ENCODE measurements around the gene ENO3.
"Not testable (repeated sequence)": the region's sequence is repeated elsewhere in the genome, so short reads cannot be mapped to it uniquely, and the experiment has no call there.

The ENO3 gene

DNA sequence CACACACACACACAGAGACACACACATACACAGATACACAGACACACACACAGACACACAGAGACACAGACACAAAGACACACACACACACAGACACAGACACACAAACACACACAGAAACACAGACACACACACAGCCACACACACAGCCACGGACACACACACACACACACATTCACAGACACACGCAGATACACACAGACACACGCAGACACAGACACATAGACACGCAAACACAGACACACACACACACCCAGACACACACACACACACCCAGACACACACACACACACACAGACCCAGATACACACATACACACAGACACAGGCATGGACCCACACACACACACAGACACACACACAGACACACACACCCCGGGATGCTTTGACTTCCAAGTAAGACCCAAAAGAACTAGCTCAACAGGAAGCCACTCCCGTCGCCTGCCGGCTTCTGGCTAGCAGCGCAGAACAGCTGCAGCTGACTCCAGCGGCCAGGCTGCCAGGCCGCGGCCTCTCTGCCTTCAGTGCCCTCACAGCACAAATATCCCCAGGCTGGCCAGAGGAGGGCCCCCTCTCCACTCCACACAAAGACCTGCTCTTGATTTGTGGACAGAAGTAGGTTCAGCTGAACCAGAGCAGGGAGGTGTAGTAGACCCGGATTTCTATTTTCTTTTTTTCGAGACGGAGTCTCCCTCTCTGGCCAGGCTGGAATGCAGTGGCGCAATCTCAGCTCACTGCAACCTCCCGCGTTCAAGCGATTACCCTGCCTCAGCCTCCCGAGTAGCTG, 42.0 kb upstream of the ENO3 start:
- Histone ChIP-seq H3K9me3 (ENCODE audit: control insufficient read depth, insufficient read depth, low read length) (no peaks in the 10 kb centered on the region), H3K4me2 (ENCODE audit: low read length) (peak overlapping the region; percentile 23; the same call in 1 of the 2 replicates), H3K79me2 (ENCODE audit: control insufficient read depth, low read length) (no peaks in the 10 kb centered on the region), H3K9me2 (replicated peaks; ENCODE audit: control insufficient read depth, low read length) (no peaks in the 10 kb centered on the region), H4K20me1 (ENCODE audit: control insufficient read depth, insufficient read depth, low read depth, low read length) (no peaks in the 10 kb centered on the region), H3K4me3 (ENCODE audit: low read length) (no peak overlapping the region), H3K4me1 (ENCODE audit: control insufficient read depth, low read length) (peaks cover 12% of the 10 kb centered on the region), H3K36me3 (ENCODE audit: control insufficient read depth, low read length) (no peaks in the 10 kb centered on the region), H3K27ac (ENCODE audit: low read depth, low read length) (no peak overlapping the region), H3K27me3 (ENCODE audit: control insufficient read depth, low read length) (peaks cover 8% of the 10 kb centered on the region; the same call in 1 of the 2 replicates), H3F3A (ENCODE audit: control insufficient read depth, insufficient read depth) (no peaks in the 10 kb centered on the region)
- no peak for TF ChIP-seq EZH2phosphoT487 (IDR thresholded peaks at IDR 0.05; ENCODE audit: borderline replicate concordance, low read length)
- TF ChIP-seq, protein P1, sequence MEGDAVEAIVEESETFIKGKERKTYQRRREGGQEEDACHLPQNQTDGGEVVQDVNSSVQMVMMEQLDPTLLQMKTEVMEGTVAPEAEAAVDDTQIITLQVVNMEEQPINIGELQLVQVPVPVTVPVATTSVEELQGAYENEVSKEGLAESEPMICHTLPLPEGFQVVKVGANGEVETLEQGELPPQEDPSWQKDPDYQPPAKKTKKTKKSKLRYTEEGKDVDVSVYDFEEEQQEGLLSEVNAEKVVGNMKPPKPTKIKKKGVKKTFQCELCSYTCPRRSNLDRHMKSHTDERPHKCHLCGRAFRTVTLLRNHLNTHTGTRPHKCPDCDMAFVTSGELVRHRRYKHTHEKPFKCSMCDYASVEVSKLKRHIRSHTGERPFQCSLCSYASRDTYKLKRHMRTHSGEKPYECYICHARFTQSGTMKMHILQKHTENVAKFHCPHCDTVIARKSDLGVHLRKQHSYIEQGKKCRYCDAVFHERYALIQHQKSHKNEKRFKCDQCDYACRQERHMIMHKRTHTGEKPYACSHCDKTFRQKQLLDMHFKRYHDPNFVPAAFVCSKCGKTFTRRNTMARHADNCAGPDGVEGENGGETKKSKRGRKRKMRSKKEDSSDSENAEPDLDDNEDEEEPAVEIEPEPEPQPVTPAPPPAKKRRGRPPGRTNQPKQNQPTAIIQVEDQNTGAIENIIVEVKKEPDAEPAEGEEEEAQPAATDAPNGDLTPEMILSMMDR (IDR thresholded peaks at IDR 0.05; ENCODE audit: low read depth, low read length, poor library complexity, severe bottlenecking) = peak; percentile 72

DNA sequence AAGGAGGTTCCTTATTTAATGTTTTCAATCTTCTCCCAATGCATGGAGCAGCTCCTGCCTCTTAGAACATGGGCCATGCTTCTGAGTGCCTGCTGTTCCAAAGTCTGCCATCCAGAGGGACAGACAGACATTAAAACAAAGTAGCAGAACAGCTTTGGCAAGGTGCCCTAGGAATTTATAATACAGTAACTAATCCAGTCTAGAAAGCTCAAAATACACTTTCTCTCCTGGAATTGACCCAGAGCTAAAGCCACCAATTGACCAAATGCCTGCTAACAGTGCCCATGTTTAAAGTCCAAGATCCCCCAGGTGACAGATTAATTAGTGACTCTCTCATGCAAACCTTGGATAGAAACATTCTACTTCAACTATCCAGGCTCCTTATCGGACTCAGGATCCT, 36.9 kb upstream of the ENO3 start:
- H3K27me3 ChIP-seq (ENCODE audit: control insufficient read depth, low read length) = no peaks in the 10 kb centered on the region
- no peaks in the 10 kb centered on the region for H3F3A ChIP-seq (ENCODE audit: control insufficient read depth, insufficient read depth)
- H3K9me2 ChIP-seq (replicated peaks; ENCODE audit: control insufficient read depth, low read length) = no peaks in the 10 kb centered on the region
- TF ChIP-seq, protein P1 (IDR thresholded peaks at IDR 0.05; ENCODE audit: low read depth, low read length, poor library complexity, severe bottlenecking) = no peak
- no peaks in the 10 kb centered on the region for H3K9me3 ChIP-seq (ENCODE audit: control insufficient read depth, insufficient read depth, low read length)
- no peak overlapping the region for H3K4me3 ChIP-seq (ENCODE audit: low read length)
- H3K36me3 ChIP-seq (ENCODE audit: control insufficient read depth, low read length) = no peaks in the 10 kb centered on the region
- H3K27ac ChIP-seq (ENCODE audit: low read depth, low read length) = no peak overlapping the region
- peaks cover 6% of the 10 kb centered on the region for H3K4me1 ChIP-seq (ENCODE audit: control insufficient read depth, low read length)
- H3K79me2 ChIP-seq (ENCODE audit: control insufficient read depth, low read length) = no peaks in the 10 kb centered on the region
- no peak overlapping the region for H3K4me2 ChIP-seq (ENCODE audit: low read length)
- H4K20me1 ChIP-seq (ENCODE audit: control insufficient read depth, insufficient read depth, low read depth, low read length) = no peaks in the 10 kb centered on the region

DNA sequence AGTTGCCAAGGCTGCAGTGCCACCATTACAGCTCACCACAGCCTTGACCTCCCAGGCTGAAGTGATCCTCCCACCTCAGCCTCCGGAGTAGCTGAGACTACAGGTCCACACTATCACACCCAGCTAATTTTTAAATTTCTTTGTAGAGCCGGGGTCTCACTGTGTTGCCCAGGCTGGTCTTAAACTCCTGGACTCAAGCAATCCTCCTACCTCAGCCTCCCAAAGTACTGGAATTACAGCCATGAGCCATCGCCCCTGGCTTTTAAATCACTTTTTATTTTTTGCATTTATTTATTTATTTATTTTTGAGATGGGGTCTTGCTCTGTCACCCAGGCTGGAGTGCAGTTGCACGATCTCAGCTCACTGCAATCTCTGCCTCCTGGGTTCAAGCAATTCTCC, 36.4 kb upstream of the ENO3 start:
- not testable (repeated sequence) for H3K4me1 ChIP-seq (ENCODE audit: control insufficient read depth, low read length); H3K9me2 ChIP-seq (replicated peaks; ENCODE audit: control insufficient read depth, low read length); H4K20me1 ChIP-seq (ENCODE audit: control insufficient read depth, insufficient read depth, low read depth, low read length); H3K9me3 ChIP-seq (ENCODE audit: control insufficient read depth, insufficient read depth, low read length); H3K27me3 ChIP-seq (ENCODE audit: control insufficient read depth, low read length); H3K27ac ChIP-seq (ENCODE audit: low read depth, low read length); H3K79me2 ChIP-seq (ENCODE audit: control insufficient read depth, low read length); H3K36me3 ChIP-seq (ENCODE audit: control insufficient read depth, low read length); H3F3A ChIP-seq (ENCODE audit: control insufficient read depth, insufficient read depth); H3K4me2 ChIP-seq (ENCODE audit: low read length); H3K4me3 ChIP-seq (ENCODE audit: low read length)

DNA sequence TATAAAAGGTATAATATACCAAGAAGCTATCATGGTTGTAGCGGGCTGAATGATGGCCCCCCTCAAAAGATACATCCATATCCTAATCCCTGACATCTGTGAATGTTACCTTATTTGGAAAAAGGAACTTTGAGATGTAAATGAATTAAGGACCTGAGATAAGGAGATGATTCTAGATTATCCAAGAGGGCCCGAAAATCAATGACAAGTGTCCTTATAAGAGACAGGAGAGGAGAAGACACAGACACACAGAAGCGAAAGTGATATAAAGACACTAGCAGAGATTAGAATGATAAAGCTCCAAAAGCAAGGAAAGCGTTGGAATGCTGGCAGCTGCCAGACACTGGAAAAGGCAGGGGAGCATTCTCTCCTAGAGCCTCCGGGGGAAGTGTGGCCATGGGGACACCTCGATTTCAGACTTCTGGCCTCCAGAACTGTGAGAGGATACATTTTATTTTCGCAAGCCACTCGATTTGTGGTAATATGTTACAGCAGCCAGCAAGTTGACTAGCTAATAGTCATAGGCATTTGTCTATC, 31.3 kb upstream of the ENO3 start:
- Histone ChIP-seq H4K20me1 (ENCODE audit: control insufficient read depth, insufficient read depth, low read depth, low read length) (no peaks in the 10 kb centered on the region), H3K9me2 (replicated peaks; ENCODE audit: control insufficient read depth, low read length) (no peaks in the 10 kb centered on the region), H3K4me1 (ENCODE audit: control insufficient read depth, low read length) (no peaks in the 10 kb centered on the region), H3K4me2 (ENCODE audit: low read length) (no peak overlapping the region), H3F3A (ENCODE audit: control insufficient read depth, insufficient read depth) (no peaks in the 10 kb centered on the region), H3K27ac (ENCODE audit: low read depth, low read length) (no peak overlapping the region), H3K9me3 (ENCODE audit: control insufficient read depth, insufficient read depth, low read length) (no peaks in the 10 kb centered on the region), H3K79me2 (ENCODE audit: control insufficient read depth, low read length) (no peaks in the 10 kb centered on the region), H3K4me3 (ENCODE audit: low read length) (no peak overlapping the region), H3K27me3 (ENCODE audit: control insufficient read depth, low read length) (no peaks in the 10 kb centered on the region), H3K36me3 (ENCODE audit: control insufficient read depth, low read length) (no peaks in the 10 kb centered on the region)
- TF ChIP-seq, protein P1 (IDR thresholded peaks at IDR 0.05; ENCODE audit: low read depth, low read length, poor library complexity, severe bottlenecking) = no peak
- no peak for TF ChIP-seq EZH2phosphoT487 (IDR thresholded peaks at IDR 0.05; ENCODE audit: borderline replicate concordance, low read length)
